Stimulated activated naive CD8-positive, alpha-beta T cell treated with anti-CD3 and anti-CD28 coated beads, Interleukin-15, Interleukin-2, amounts not matched to agents 100 ng/mL and 50 ng/mL, for 24 hours (primary cell): ENCODE results near the gene TMEM141.
"Not testable (repeated sequence)": the region's sequence is repeated elsewhere in the genome, so short reads cannot be mapped to it uniquely, and the experiment has no call there.

Experiments
- H3K27ac Mint-ChIP-seq: one replicate; pipeline ENCODE4 v1.8.0; 2021; ENCODE audit warnings: mild to moderate bottlenecking, mixed read lengths
- H3K27me3 Mint-ChIP-seq: one replicate; pipeline ENCODE4 v1.8.0; 2021; ENCODE audit warnings: mixed read lengths
- H3K36me3 Mint-ChIP-seq: one replicate; pipeline ENCODE4 v1.8.0; 2021; ENCODE audit warnings: low read depth, mixed read lengths
- H3K4me1 Mint-ChIP-seq: one replicate; pipeline ENCODE4 v1.8.0; 2021; ENCODE audit warnings: low read depth, mixed read lengths
- H3K4me3 Mint-ChIP-seq: one replicate; pipeline ENCODE4 v1.8.0; 2021; ENCODE audit warnings: mild to moderate bottlenecking, mixed read lengths
- H3K9me3 Mint-ChIP-seq: one replicate; pipeline ENCODE4 v1.8.0; 2021; ENCODE audit warnings: mixed read lengths

The TMEM141 gene

DNA sequence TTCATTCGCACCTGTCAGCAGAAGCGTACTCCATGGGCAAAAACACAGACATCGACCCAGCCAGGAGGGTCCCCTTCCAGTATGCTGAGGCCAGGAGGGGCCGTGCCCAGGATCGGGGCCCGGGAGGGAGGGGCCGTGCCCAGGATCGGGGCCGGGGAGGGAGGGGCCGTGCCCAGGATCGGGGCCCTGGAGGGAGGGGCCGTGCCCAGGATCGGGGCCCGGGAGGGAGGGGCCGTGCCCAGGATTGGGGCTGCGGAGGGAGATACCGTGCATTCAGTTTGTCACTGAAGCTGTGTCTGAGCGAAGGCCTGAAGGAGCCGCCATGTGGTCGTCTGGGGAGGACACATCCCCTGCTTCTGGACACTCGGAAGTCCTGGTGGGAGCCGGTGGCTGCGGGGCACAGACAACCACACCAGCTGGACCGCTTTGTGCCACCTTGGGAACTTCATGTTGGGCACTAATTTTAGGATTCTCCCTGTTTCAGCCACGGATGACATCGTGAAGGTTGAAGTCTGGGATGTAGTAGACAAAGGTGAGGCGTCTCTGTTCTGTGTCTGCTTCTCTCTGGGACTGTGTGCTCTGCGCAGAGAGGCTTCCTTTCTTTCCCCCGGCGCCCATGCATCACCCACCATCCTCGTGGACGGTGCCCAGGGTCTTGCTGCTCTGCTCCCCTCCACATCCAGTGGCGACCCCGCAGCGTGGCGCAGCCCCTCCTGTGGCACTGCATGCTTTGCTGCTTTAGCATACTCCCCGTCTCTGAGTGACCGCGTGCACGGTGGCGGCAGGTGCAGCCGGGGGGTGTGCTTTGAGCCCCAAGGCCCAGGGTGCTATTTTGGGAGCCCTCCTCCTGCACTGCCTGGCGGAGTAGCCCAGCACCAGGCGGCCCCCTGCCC is 34.4 kb downstream of the TMEM141 start:
- Mint-ChIP-seq H3K36me3 (peaks cover 17% of the 10 kb centered on the region), H3K9me3 (no peaks in the 10 kb centered on the region), H3K27me3 (no peaks in the 10 kb centered on the region), H3K4me3 (no peak overlapping the region), H3K27ac (no peak overlapping the region), H3K4me1 (peaks cover 6% of the 10 kb centered on the region)

- Mint-ChIP-seq H3K36me3 (peaks cover 11% of the 10 kb centered on the region), H3K4me3 (no peak overlapping the region), H3K27ac (no peak overlapping the region), H3K9me3 (no peaks in the 10 kb centered on the region), H3K27me3 (no peaks in the 10 kb centered on the region), H3K4me1 (no peaks in the 10 kb centered on the region)
Measured at GRCh38 chr9:136826188-136826541, 35.0 kb downstream of the TMEM141 start.

- Mint-ChIP-seq H3K27me3 (no peaks in the 10 kb centered on the region), H3K9me3 (no peaks in the 10 kb centered on the region), H3K4me3 (no peak overlapping the region), H3K4me1 (no peaks in the 10 kb centered on the region), H3K36me3 (peaks cover 11% of the 10 kb centered on the region), H3K27ac (no peak overlapping the region)
Measured at GRCh38 chr9:136826703-136827582, 35.8 kb downstream of the TMEM141 start.

- Mint-ChIP-seq H3K27me3 (no peaks in the 10 kb centered on the region), H3K9me3 (no peaks in the 10 kb centered on the region)
Measured at GRCh38 chr9:136827794-136828473, 36.8 kb downstream of the TMEM141 start.

GRCh38 chr9:136828474-136829140 is 37.5 kb downstream of the TMEM141 start:
- Mint-ChIP-seq H3K36me3 (peaks cover 16% of the 10 kb centered on the region), H3K4me3 (no peak overlapping the region), H3K9me3 (no peaks in the 10 kb centered on the region), H3K27me3 (no peaks in the 10 kb centered on the region), H3K4me1 (no peaks in the 10 kb centered on the region), H3K27ac (no peak overlapping the region)

More at GRCh38 chr9:136827794-136828473, 36.8 kb downstream of the TMEM141 start:
- Mint-ChIP-seq H3K4me3 (no peak overlapping the region), H3K27ac (no peak overlapping the region), H3K4me1 (no peaks in the 10 kb centered on the region), H3K36me3 (peaks cover 16% of the 10 kb centered on the region)

- no peaks in the 10 kb centered on the region for H3K4me1 Mint-ChIP-seq
- peaks cover 16% of the 10 kb centered on the region for H3K36me3 Mint-ChIP-seq
- H3K27ac Mint-ChIP-seq = no peak overlapping the region
- H3K9me3 Mint-ChIP-seq = no peaks in the 10 kb centered on the region
- no peaks in the 10 kb centered on the region for H3K27me3 Mint-ChIP-seq
- no peak overlapping the region for H3K4me3 Mint-ChIP-seq
Measured at GRCh38 chr9:136829412-136829811, 38.3 kb downstream of the TMEM141 start.

DNA sequence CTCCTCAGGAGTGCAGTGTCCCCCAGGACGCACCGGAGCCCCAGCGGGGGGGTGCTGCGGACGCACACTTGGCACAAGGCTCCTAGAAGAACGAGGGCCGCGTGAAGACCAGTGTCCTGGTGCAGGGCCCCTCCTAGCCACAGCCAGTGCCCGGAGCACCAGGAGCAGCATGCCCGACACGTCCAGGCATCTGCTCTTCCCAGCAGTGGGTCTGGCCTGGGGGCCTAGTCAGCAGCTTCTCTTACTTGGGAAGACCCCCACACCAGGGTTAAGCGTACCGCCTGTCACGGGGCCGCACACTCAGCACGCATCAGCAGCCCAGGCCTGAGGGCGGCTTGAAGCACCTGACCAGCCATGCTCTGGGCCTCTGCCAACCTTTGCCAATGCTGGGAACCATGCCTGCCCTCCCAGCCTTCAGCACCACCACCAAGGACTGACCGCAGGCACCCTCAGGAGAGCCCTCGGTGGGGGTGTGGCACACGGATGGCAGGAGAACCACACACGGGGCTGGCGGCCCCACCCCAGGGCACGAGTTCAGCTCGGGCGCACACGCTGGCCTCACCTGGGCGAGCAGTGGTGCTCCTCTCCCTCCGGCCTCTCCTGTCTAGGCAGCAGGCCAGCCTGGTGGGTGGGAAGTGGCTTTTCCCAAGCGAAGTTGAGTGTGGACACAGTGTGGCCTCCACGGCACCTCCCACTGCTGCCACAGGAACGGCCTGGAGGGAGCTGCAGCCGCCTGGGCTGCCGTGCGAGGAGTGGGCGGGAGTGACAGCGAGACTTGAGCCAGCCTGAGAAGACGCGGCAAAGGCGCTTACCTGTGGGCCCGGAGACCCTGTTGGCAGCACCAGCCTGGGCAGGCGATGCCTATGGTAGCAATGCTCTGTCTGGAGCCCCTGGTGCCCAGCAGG is 39.1 kb downstream of the TMEM141 start:
- H3K9me3 Mint-ChIP-seq = no peaks in the 10 kb centered on the region
- no peak overlapping the region for H3K27ac Mint-ChIP-seq
- H3K27me3 Mint-ChIP-seq = no peaks in the 10 kb centered on the region
- no peaks in the 10 kb centered on the region for H3K4me1 Mint-ChIP-seq
- peaks cover 16% of the 10 kb centered on the region for H3K36me3 Mint-ChIP-seq
- no peak overlapping the region for H3K4me3 Mint-ChIP-seq

DNA sequence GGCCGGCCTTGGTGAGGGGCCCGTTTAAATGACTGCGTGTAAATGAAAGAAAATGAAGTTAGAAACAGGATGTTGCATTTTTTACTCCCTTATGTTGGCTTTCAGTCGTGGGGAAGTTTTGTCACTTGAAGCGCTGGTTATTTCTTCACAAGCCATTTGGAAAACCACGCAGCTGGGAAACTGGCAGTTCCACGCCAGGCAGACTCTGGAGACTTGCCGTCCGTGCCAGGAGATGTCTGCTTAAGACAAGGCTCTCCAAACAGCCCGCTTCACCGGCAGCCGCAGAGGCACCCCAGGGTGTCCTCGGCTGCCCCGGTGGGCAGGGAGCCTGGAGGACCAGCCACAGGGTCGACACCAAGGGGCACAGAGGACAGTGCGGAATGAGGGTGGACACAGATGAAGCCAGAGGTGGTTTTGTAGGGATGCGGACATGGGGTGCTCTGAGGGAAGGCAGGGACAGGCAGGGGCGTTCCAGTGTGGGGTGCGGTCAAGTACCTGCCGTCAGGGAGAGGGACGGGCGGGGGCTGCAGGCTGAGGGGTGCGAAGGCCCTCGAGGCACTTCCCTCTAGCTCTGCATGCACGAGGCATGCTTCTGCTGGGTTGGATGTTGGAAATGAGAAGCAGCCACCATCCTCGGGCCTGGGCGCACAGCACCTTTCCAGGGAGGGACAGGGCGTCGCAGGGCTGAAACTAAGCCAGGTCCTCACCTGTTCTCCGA is 40.0 kb downstream of the TMEM141 start:
- Mint-ChIP-seq H3K27ac (no peak overlapping the region), H3K4me3 (no peak overlapping the region), H3K36me3 (peaks cover 16% of the 10 kb centered on the region), H3K27me3 (no peaks in the 10 kb centered on the region), H3K4me1 (no peaks in the 10 kb centered on the region), H3K9me3 (no peaks in the 10 kb centered on the region)

- H3K27me3 Mint-ChIP-seq = no peaks in the 10 kb centered on the region
- H3K4me1 Mint-ChIP-seq = no peaks in the 10 kb centered on the region
- H3K36me3 Mint-ChIP-seq = peaks cover 16% of the 10 kb centered on the region
- no peaks in the 10 kb centered on the region for H3K9me3 Mint-ChIP-seq
- no peak overlapping the region for H3K4me3 Mint-ChIP-seq
- H3K27ac Mint-ChIP-seq = no peak overlapping the region
Measured at GRCh38 chr9:136831720-136832104, 40.6 kb downstream of the TMEM141 start.

GRCh38 chr9:136832581-136832980 is 41.4 kb downstream of the TMEM141 start:
- Mint-ChIP-seq H3K9me3 (no peaks in the 10 kb centered on the region), H3K4me1 (no peaks in the 10 kb centered on the region), H3K36me3 (peaks cover 16% of the 10 kb centered on the region), H3K4me3 (no peak overlapping the region), H3K27me3 (no peaks in the 10 kb centered on the region), H3K27ac (no peak overlapping the region)

DNA sequence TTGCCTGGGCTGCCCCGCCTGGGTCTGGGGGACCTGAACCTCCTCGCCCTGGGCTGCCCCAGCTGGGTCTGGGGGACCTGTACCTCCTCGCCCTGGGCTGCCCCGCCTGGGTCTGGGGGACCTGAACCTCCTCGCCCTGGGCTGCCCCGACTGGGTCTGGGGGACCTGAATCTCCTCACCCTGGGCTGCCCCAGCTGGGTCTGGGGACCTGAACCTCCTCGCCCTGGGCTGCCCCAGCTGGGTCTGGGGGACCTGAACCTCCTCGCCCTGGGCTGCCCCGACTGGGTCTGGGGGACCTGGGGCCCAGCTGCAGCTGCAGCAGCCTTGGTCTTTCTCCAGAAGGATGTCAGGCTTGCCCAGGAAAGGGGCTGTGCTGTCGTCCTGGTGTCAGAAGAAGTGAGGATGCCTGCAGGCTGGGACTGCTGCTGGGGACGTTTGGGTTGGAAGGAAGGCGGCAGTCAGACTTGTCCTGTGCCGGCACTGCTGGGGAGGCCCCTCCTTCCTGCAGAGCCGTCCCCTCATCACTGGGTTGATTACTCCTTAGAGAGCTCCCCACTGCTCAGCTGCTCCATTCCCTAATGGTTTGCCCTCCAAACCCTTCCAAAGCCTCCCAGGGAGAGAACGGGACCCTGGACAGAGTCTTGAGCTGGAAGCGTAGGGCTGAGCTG is 42.4 kb downstream of the TMEM141 start:
- H3K4me3 Mint-ChIP-seq, H3K9me3 Mint-ChIP-seq, H3K4me1 Mint-ChIP-seq, H3K27me3 Mint-ChIP-seq, H3K27ac Mint-ChIP-seq: not testable (repeated sequence)
- H3K36me3 Mint-ChIP-seq = peaks cover 16% of the 10 kb centered on the region

- Mint-ChIP-seq H3K4me1 (no peaks in the 10 kb centered on the region), H3K27me3 (no peaks in the 10 kb centered on the region), H3K27ac (no peak overlapping the region), H3K9me3 (no peaks in the 10 kb centered on the region), H3K4me3 (no peak overlapping the region), H3K36me3 (peaks cover 14% of the 10 kb centered on the region)
Measured at GRCh38 chr9:136835162-136835931, 44.2 kb downstream of the TMEM141 start.
